Sigmoid colon (tissue), 4 donors: ENCODE results near the gene SERHL2.

Experiments used
- CTCF ChIP-seq, 4 experiments: fragments of 450-650 bp in 3 of 4; fragments of 200-600 bp in 1 of 4; IDR thresholded peaks; one replicate each; pipeline ENCODE4 v1.5.1; 2016 to 2019; ENCODE audit warnings: antibody characterized with exemption in 4 of 4, mild to moderate bottlenecking in 3 of 4, moderate library complexity in 2 of 4
- EP300 ChIP-seq, 4 donors: sonication (generic); formaldehyde crosslinking; IDR thresholded peaks; one replicate each; pipeline ENCODE4 v1.6.1; 2017; ENCODE audit warnings: antibody characterized with exemption in 4 of 4
- POLR2A ChIP-seq, 2 donors: fragments of 450-650 bp; IDR thresholded peaks; one replicate each; pipeline ENCODE4 v1.6.1; 2016; ENCODE audit warnings: antibody characterized with exemption in 2 of 2, mild to moderate bottlenecking in 2 of 2, moderate library complexity in 2 of 2

DNA sequence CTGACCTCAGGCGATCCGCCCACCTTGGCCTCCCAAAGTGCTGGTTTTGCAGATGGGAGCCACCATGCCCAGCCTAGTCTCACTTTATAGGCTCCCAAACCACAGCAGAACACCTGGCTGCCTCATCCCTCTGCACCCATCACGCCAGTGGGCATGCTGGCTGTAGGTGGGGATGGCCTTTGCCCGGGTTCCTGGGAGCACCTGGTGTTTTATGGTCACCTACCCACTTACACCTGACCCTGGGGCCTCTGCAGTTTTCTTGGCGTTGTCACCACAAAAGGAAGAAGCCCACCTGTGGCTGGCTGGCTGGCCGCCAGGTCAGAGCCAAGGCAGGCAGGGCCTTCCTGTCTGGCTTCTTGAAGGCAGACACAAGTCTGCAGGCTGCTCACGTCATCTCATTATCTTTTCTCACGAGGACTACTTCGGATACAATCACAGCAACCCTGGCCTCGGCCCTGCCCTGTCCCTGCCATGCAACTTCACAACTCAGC lies 42.3 kb upstream of the SERHL2 start:
- TF ChIP-seq EP300 (IDR thresholded peaks at IDR 0.05): no peak
- TF ChIP-seq POLR2A (IDR thresholded peaks at IDR 0.05): no peak
- no peak for TF ChIP-seq CTCF (IDR thresholded peaks at IDR 0.05)
